Endodermal cell (in vitro differentiated cells): ENCODE results near the gene ZFYVE28. TPM values are rescaled to one million over a fixed set of nuclear protein-coding genes. Genes with fewer than 3 reads are reported as not detected.
"Not testable (repeated sequence)": the region's sequence is repeated elsewhere in the genome, so short reads cannot be mapped to it uniquely, and the experiment has no call there.

ENCODE experiments used
- DNase-seq: peaks from one replicate; pipeline ENCODE4 v3.0.0-alpha.2; 2017
- H3K27ac ChIP-seq: 2 replicates; pipeline ENCODE4 v1.5.1; 2013; ENCODE audit warnings: mild to moderate bottlenecking, low read depth, low read length, moderate library complexity
- H3K27me3 ChIP-seq: 2 replicates; pipeline ENCODE4 v1.6.1; 2013; ENCODE audit warnings: mild to moderate bottlenecking, low read length, moderate library complexity; ENCODE audit not compliant: insufficient read depth, control insufficient read depth, poor library complexity, severe bottlenecking
- H3K36me3 ChIP-seq: 2 replicates; pipeline ENCODE4 v1.7.0; 2013; ENCODE audit warnings: mild to moderate bottlenecking, low read length, moderate library complexity; ENCODE audit not compliant: control insufficient read depth, insufficient read depth
- H3K4me1 ChIP-seq: one replicate; pipeline ENCODE4 v1.7.0; 2013; ENCODE audit warnings: low read length; ENCODE audit not compliant: control insufficient read depth, insufficient read depth
- H3K4me3 ChIP-seq: 2 replicates; pipeline ENCODE4 v1.5.1; 2013; ENCODE audit warnings: mild to moderate bottlenecking, low read length, moderate library complexity
- H3K9ac ChIP-seq: 2 replicates; pipeline ENCODE4 v1.6.1; 2013; ENCODE audit warnings: mild to moderate bottlenecking, low read length, moderate library complexity; ENCODE audit not compliant: poor library complexity, severe bottlenecking; ENCODE audit errors: extremely low read depth
- H3K9me3 ChIP-seq: 2 replicates; pipeline ENCODE4 v1.6.1; 2013; ENCODE audit warnings: mild to moderate bottlenecking, low read length, moderate library complexity; ENCODE audit not compliant: control insufficient read depth
- H3K27ac Mint-ChIP-seq: 2 replicates; pipeline ENCODE4 v1.8.0; 2020; ENCODE audit warnings: mixed read lengths
- H3K27me3 Mint-ChIP-seq: 2 replicates; pipeline ENCODE4 v1.8.0; 2021; ENCODE audit warnings: mild to moderate bottlenecking, mixed read lengths; ENCODE audit not compliant: insufficient read depth
- H3K36me3 Mint-ChIP-seq: 2 replicates; pipeline ENCODE4 v1.8.0; 2020; ENCODE audit warnings: low read depth, mixed read lengths
- H3K4me1 Mint-ChIP-seq: 2 replicates; pipeline ENCODE4 v1.8.0; 2020; ENCODE audit warnings: mixed read lengths
- H3K4me3 Mint-ChIP-seq: 2 replicates; pipeline ENCODE4 v1.8.0; 2020; ENCODE audit warnings: mild to moderate bottlenecking, moderate library complexity, mixed read lengths
- H3K9me3 Mint-ChIP-seq: 2 replicates; pipeline ENCODE4 v1.8.0; 2020; ENCODE audit warnings: mild to moderate bottlenecking, mixed read lengths
- WGBS, 2 experiments: methylation state at CpG; one replicate each; pipeline versions ENCODE4 v1.1.5 to v1.1.7; 2013; ENCODE audit warnings: missing lambda C conversion rate in 2 of 2, mixed read lengths in 1 of 2; ENCODE audit not compliant: insufficient coverage in 1 of 2, insufficient read length in 1 of 2; 5-methylcytosine and 5-hydroxymethylcytosine counted together
- total RNA-seq, 2 donors: library from RNA; stranded (reverse); fragmentation: NEBNext Ultra II Directional in 1 of 2; extraction: Animal tissue kit (Norgen Biotek cat#: 25700) in 1 of 2; gene quantifications; 2 replicates in 1 of 2; 3 replicates in 1 of 2; pipeline ENCODE4 v1.2.1, GENCODE V29; 2021
- TF ChIP-seq, protein P1 (sequence below): fragments of 200-600 bp; sonication (generic); conservative IDR thresholded peaks from 2 replicates; pipeline ENCODE4 v1.5.0; 2021; ENCODE audit warnings: antibody characterized with exemption, mild to moderate bottlenecking

The ZFYVE28 gene
- total RNA-seq, 2 donors from 2014 or later: 0.73 to 1.6 TPM

DNA sequence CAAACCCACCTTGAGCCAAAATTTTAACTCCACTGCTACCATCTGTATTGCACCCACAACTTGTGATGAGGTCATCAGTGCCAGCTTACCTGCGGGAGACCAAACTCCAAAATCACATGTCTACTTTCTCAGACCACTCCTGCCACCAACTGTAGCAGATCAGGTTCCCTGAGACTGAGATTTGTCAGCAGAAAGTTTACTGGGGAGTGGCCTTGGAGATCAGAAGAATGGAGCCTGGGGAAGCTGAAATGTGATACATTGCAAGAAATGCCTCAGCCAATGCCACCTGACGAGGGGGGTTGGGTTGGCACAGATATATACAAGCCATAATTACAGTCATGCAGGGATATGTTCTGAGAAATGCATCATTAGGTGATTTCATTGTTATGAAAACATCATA is 195.6 kb downstream of the ZFYVE28 start:
- peaks cover 8% of the 10 kb centered on the region for H3K36me3 Mint-ChIP-seq
- peak overlapping the region; percentile 67 for H3K27ac Mint-ChIP-seq
- H3K9me3 ChIP-seq: no peaks in the 10 kb centered on the region
- peaks cover 21% of the 10 kb centered on the region for H3K36me3 ChIP-seq
- WGBS, 2 experiments: 94 to 100% methylated on average over 1 to 2 of the region's 2 CpGs
- H3K27me3 ChIP-seq: no peaks in the 10 kb centered on the region
- H3K27me3 Mint-ChIP-seq: no peaks in the 10 kb centered on the region
- H3K4me1 Mint-ChIP-seq: peaks cover 40% of the 10 kb centered on the region
- peaks cover 8% of the 10 kb centered on the region for H3K4me1 ChIP-seq
- no peaks in the 10 kb centered on the region for H3K9me3 Mint-ChIP-seq
- TF ChIP-seq, protein P1, sequence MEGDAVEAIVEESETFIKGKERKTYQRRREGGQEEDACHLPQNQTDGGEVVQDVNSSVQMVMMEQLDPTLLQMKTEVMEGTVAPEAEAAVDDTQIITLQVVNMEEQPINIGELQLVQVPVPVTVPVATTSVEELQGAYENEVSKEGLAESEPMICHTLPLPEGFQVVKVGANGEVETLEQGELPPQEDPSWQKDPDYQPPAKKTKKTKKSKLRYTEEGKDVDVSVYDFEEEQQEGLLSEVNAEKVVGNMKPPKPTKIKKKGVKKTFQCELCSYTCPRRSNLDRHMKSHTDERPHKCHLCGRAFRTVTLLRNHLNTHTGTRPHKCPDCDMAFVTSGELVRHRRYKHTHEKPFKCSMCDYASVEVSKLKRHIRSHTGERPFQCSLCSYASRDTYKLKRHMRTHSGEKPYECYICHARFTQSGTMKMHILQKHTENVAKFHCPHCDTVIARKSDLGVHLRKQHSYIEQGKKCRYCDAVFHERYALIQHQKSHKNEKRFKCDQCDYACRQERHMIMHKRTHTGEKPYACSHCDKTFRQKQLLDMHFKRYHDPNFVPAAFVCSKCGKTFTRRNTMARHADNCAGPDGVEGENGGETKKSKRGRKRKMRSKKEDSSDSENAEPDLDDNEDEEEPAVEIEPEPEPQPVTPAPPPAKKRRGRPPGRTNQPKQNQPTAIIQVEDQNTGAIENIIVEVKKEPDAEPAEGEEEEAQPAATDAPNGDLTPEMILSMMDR: no peak
- H3K4me3 ChIP-seq: no peak overlapping the region
- no peak overlapping the region for H3K9ac ChIP-seq
- DNase-seq: peak; percentile 68
- no peak overlapping the region for H3K27ac ChIP-seq
- no peak overlapping the region for H3K4me3 Mint-ChIP-seq

DNA sequence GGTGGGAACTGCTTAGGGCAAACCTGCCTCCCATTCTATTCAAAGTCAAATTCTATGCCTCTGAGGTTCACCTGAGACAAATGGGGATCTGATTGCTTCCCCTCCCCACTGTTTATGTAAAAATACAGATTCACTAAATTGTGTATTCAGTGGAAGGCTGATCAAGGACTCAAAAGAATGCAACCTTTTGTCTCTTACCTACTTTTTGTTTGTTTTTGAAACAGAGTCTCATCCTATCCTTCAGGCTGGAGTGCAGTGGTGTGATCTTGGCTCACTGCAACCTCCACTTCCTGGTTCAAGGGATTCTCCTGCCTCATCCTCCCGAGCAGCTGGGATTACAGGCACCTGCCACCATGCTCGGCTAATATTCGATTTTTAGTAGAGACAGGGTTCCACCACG is 197.1 kb downstream of the ZFYVE28 start:
- peaks cover 12% of the 10 kb centered on the region for H3K36me3 ChIP-seq
- H3K4me3 ChIP-seq, H3K9me3 Mint-ChIP-seq, H3K9ac ChIP-seq, H3K27ac ChIP-seq, H3K4me3 Mint-ChIP-seq, H3K4me1 ChIP-seq, H3K9me3 ChIP-seq, H3K36me3 Mint-ChIP-seq, H3K27me3 Mint-ChIP-seq, H3K27me3 ChIP-seq: not testable (repeated sequence)
- H3K4me1 Mint-ChIP-seq: peaks cover 40% of the 10 kb centered on the region
- peak; percentile 75 for DNase-seq
- peak overlapping the region; percentile 67 for H3K27ac Mint-ChIP-seq
- 31 to 47% methylated on average over 2 to 4 of the region's 4 CpGs for WGBS, 2 experiments

DNA sequence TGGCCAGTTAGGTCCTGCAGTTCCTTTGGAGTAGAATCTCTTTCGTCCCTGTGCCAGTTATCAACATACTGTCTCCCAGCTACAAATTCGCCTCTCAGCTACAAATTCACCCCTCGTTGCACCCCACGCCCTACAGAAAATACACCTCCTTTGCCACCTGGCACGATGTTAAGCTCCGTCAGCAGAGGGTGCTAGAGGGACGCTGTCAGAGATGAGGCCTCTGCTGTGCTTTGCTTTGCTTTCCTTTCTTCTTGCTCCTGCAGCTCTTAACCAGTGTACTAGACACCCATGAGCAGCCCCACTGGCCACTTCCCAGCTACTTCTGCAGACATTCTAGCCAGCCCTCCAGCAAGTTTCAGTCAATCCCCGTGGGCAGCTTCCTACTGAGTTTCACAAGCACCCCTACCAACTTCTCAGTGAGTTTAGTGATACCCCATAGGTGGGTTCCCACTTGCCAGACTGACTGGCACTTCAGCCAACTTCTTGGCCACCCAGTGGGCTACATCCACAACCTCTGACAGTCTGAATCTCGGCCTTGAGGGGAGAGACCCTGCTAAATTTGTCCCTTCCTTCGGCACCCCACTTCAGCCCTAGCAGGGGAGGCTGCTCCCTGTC is 198.3 kb downstream of the ZFYVE28 start:
- H3K9me3 Mint-ChIP-seq: no peaks in the 10 kb centered on the region
- H3K36me3 ChIP-seq: peaks cover 12% of the 10 kb centered on the region
- H3K4me1 ChIP-seq: peaks cover 8% of the 10 kb centered on the region
- peaks cover 3% of the 10 kb centered on the region for H3K27me3 Mint-ChIP-seq
- WGBS, 2 experiments: 21 to 22% methylated on average over 10 of the region's 10 CpGs
- DNase-seq: peak; percentile 94
- no peak overlapping the region for H3K4me3 Mint-ChIP-seq
- TF ChIP-seq, protein P1: peak; percentile 91
- H3K4me3 ChIP-seq: no peak overlapping the region
- no peak overlapping the region for H3K27ac ChIP-seq
- no peaks in the 10 kb centered on the region for H3K36me3 Mint-ChIP-seq
- no peaks in the 10 kb centered on the region for H3K9me3 ChIP-seq
- peaks cover 43% of the 10 kb centered on the region for H3K4me1 Mint-ChIP-seq
- peak overlapping the region; percentile 83 for H3K27ac Mint-ChIP-seq
- H3K27me3 ChIP-seq: no peaks in the 10 kb centered on the region
- H3K9ac ChIP-seq: no peak overlapping the region

Other genes starting within 250 kb of the ZFYVE28 start
- gene HAUS3, start 176.5 kb downstream of the ZFYVE28 start, total RNA-seq: 10 to 100 TPM; 17.0 to 22.6 TPM
- 1 to 10 TPM; 2.8 to 2.9 TPM for gene POLN, start 176.5 kb downstream of the ZFYVE28 start, total RNA-seq
- 10 to 100 TPM; 46.0 to 78.8 TPM for gene MXD4, start 156.5 kb downstream of the ZFYVE28 start, total RNA-seq
- not detected for gene CFAP99, start 310 bp upstream of the ZFYVE28 start, total RNA-seq
- 10 to 100 TPM; 73.2 to 93.6 TPM for gene RNF4, start 50.5 kb upstream of the ZFYVE28 start, total RNA-seq
- gene FAM193A, start 118.0 kb upstream of the ZFYVE28 start, total RNA-seq: 10 to 100 TPM; 32.1 to 39.0 TPM